NCI-H774 (cell line): ENCODE results near the gene TNRC6A.
"Not testable (repeated sequence)": the region's sequence is repeated elsewhere in the genome, so short reads cannot be mapped to it uniquely, and the experiment has no call there.

Experiments
- DNase-seq: peaks from one replicate; lab custom pipeline; 2025; lab: John Stamatoyannopoulos, UW

Gene TNRC6A

DNA sequence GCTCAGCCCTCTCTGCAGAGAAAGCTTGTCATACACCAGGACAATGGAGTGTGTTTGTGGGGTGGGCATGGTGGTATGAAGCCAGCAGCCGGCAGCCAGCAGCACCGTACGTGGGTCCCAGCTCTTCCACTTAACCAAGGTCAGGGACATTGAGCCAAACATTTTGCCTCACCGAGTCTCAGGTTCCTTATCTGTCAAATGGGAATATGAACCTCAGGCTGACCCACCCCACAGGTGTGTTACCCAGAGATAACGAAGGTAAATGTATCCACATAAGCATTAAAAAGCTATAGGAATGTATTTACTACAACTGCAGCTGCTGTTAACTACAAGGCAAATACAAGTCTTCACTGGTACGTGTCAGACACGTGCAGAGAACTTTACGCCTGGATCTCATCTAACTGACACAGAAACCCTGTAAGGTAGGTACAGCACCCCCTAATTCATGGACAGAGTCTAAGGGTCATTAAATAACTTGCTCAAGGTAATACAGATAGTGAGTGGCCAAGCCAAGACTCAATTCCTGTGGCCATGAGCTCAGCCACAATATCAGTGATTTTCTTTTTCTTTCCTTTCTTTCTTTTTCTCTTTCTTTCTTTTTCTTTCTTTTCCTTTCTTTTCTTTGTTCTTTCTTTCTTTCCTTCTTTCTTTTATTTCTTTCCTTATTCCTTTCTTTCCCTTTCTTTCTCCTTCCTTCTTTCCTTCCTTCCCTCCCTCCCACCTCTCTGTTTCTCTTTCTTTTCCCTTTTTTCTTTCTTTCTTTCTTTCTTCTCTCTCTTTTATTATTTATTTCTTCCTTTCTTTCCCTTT, 117.3 kb downstream of the TNRC6A start:
- DNase-seq: no peak

DNA sequence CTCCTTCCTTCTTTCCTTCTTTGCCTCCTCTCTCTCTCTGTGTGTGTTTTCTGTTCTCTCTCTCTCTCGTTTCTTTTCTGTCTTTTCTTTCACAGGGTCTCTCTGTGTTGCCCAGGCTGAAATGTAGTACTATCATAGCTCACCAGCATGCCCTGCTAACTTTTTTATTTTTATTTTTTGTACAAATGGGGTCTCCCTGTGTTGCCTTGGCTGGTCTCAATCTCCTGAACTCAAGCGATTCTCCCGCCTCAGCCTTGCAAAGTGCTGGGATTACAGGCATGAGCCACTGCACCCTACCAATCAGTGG, 117.9 kb downstream of the TNRC6A start:
- no peak for DNase-seq

DNA sequence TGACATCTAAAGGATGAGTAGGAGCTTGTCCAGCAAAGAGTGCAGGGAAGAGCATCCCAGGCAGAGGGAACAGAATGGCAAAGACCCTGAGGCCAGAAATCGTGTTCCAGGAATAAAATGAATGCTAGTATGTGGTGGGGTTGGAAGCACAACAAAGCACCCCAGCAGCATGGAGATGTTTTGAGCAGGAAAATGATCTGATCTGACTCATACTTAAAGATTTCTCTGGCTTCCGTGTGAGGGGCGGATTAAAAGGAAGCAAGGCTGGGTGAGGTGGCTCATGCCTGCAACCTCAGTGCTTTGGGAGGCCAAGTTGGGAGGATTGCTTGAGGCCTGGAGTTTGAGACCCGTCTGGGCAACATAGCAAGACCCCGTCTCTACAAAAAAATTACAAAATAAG, 118.6 kb downstream of the TNRC6A start:
- DNase-seq: no peak

DNA sequence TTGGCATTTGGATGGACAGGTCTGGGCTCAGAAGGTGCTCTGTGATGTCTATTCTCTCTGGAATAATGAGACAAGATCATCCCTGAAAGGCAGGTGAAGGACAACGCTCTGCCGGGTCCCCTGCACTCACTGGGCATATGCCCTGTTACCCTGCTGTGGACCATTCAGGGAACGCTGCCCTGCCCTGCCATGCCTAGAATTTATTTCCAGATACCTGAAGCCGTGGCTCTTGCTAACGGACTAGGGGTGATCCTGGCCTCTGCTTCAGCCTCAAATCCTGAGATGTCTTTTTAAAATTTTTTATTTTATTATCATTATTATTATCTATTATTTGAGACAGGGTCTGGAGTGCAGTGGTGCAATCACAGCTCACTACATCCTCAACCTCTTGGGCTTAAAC, 120.2 kb downstream of the TNRC6A start:
- no peak for DNase-seq

GRCh38 chr16:24850289-24850938, 121.0 kb downstream of the TNRC6A start:
- no peak for DNase-seq

- DNase-seq: no peak
Observed at GRCh38 chr16:24851700-24852099, 122.2 kb downstream of the TNRC6A start.

- DNase-seq: no peak
Observed at GRCh38 chr16:24852281-24852721, 122.8 kb downstream of the TNRC6A start.

- DNase-seq: no peak
Observed at GRCh38 chr16:24853169-24853824, 123.8 kb downstream of the TNRC6A start.

DNA sequence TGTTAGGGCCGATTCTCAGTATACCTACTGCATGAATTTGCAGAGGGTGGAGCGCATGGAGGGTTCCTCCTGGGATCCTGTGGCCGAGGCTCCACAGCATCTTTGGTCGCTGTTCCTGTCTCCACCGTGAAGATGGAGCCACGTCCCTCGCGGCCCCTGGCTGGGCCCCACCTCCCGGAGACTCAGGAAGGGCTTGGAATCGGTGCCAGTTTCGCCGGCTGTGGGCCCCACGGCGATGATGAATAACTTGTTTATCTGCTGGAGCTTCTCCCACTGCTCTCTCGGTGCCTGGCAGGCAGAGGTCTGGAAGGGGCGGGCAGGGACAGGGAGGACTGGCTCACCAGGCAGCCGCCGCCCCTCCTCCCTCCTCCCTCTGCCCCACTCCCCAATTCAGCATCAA, 124.4 kb downstream of the TNRC6A start:
- no peak for DNase-seq

GRCh38 chr16:24854607-24855171, 125.2 kb downstream of the TNRC6A start:
- DNase-seq: no peak

GRCh38 chr16:24855678-24856077, 126.2 kb downstream of the TNRC6A start:
- DNase-seq: no peak

DNA sequence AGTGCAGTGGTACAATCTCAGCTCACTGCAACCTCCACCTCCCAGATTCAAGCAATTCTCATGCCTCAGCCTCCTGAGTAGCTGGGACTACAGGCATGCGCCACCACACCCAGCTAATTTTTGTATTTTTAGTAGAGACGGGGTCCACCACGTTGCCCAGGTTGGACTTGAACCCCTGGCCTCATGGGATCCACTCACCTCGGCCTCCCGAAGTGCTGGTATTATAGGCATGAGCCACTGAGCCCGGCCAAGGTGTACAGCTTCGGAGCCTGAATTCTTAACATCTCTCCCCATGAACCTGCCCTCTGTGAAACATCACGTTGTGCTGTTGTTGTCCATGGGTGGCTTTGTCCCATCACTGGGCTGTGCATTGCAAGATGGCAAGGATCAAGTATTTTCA, 127.4 kb downstream of the TNRC6A start:
- DNase-seq: not testable (repeated sequence)

DNA sequence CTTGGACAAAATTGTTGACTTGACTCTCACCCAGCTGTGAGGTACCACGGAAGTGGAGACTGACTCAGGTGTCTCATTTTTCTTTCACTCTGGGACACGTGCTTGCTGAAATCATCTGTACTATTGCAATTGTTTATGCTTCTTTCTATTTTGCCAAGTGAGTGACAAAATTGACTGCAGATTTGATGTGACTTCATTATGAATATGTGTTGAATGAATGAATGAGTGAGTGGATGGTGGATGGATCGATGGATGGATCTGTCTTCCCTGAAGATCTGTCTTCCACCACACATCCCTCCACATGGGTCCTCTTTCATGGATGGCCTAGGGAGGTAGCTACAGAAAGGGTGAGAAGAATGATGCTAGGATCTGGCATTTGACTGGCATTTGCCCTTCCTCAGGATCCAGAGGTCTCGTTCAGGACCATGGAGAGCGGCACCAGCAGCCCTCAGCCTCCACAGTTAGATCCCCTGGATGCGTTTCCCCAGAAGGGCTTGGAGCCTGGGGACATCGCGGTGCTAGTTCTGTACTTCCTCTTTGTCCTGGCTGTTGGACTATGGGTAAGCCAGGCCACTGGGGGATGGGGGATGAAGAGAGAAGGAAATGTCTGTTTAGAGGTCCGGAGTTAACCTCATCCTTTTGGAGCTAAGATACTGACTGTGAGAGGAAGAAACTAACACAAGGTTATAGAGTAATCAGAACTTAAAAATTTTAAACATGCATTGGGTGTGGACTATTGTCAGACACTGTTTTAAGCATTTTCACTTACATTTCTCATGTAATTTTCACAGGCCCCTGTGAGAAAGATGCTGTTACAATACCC, 129.0 kb downstream of the TNRC6A start:
- no peak for DNase-seq

- DNase-seq: no peak
Observed at GRCh38 chr16:24861461-24861860, 132.0 kb downstream of the TNRC6A start.

DNA sequence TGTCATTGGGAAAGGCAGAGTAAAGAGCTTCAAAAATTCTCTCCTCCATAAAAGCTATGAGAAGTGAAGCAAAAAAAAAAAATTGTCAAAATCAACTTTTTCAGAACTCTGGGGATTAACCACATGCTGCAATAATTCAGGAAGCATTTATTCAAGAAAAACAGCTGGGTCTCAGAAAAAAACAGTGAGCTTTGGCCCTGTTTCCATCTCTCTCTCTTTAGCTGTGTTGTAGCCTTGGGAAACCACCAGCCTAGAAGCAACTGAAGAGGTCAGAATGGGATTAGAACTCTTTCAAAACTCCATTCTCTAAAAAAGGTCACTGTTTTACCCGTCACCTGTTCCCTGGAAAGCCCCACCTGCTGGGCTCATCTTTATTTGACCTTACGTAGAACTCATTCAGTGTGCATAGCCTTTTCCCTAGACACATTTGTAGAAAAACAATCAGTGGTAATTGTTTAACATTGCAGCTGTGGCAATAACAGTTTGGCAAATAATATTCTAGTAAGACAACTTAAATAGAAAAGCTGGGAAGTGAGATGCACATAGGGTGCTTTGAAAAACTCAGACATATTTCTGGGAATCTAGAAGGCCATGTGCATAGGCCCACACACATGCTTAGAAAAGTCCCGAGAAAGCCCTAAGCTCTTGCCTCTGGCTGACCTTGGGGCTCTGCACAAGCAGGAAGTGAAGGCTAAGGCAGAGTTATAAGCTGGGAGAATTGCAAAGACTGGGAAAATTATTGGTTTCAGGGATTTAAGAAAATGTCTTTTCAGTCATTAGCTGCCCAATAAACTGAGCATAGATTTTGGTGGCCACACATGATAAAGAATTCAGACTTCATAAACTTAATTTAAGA, 134.4 kb downstream of the TNRC6A start:
- DNase-seq: no peak

- DNase-seq: no peak
Observed at GRCh38 chr16:24869033-24869432, 139.6 kb downstream of the TNRC6A start.

DNA sequence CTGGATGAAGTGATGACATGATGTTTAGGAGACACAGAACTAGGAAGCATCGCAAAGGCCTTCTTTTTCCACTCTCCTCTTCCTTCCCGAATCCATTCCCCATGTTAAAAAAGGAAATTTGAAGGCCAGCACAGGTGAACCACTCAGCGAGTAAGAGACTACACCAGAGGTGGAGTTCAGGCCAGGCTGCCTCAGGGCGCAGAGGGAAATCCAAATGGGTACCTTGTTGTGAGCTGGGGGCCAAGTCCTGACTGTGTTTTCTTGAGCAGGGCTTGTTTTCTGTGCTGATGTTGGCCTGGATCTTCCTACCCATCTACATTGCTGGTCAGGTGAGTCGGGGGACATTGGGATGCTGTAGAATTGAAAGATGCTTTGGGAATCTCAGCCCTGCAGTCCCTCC, 142.4 kb downstream of the TNRC6A start:
- DNase-seq: no peak

GRCh38 chr16:24873028-24873427, 143.6 kb downstream of the TNRC6A start:
- no peak for DNase-seq

GRCh38 chr16:24875466-24875865, 146.0 kb downstream of the TNRC6A start:
- DNase-seq: no peak
